Neutrophil (primary cell): Measurements from ENCODE around the gene SMYD3.

Experiments used
- H3K27ac ChIP-seq: fragments of 200-600 bp; sonication (generic); 2 replicates; pipeline ENCODE4 v1.5.1; 2016; ENCODE audit warnings: mild to moderate bottlenecking, moderate library complexity
- H3K27me3 ChIP-seq: fragments of 200-600 bp; sonication (generic); 2 replicates; pipeline ENCODE4 v1.6.0; 2016; ENCODE audit warnings: mild to moderate bottlenecking
- H3K36me3 ChIP-seq: fragments of 200-600 bp; sonication (generic); 2 replicates; pipeline ENCODE4 v1.5.1; 2017
- H3K4me1 ChIP-seq, 2 experiments: fragments of 200-600 bp in 1 of 2; sonication (generic) in 1 of 2; 1 replicate in 1 of 2; 2 replicates in 1 of 2; pipeline versions ENCODE4 v1.5.1 to v1.6.1; 2013 to 2016; ENCODE audit warnings: low read depth in 1 of 2, low read length in 1 of 2, mild to moderate bottlenecking in 1 of 2, moderate library complexity in 1 of 2; ENCODE audit not compliant: control insufficient read depth in 1 of 2, insufficient read depth in 1 of 2
- H3K4me3 ChIP-seq, 2 experiments: fragments of 200-600 bp in 1 of 2; sonication (generic) in 1 of 2; 1 replicate in 1 of 2; 2 replicates in 1 of 2; pipeline ENCODE4 v1.5.1; 2013 to 2016; ENCODE audit warnings: low read depth in 1 of 2, low read length in 1 of 2, mild to moderate bottlenecking in 1 of 2, moderate library complexity in 1 of 2
- H3K9me3 ChIP-seq: fragments of 200-600 bp; sonication (generic); 2 replicates; pipeline ENCODE4 v1.5.1; 2016
- TF ChIP-seq, protein P1 (sequence below): fragments of 200-600 bp; sonication (generic); IDR thresholded peaks from 2 replicates; pipeline ENCODE4 v1.5.1; 2016; ENCODE audit warnings: antibody characterized with exemption

SMYD3 gene

DNA sequence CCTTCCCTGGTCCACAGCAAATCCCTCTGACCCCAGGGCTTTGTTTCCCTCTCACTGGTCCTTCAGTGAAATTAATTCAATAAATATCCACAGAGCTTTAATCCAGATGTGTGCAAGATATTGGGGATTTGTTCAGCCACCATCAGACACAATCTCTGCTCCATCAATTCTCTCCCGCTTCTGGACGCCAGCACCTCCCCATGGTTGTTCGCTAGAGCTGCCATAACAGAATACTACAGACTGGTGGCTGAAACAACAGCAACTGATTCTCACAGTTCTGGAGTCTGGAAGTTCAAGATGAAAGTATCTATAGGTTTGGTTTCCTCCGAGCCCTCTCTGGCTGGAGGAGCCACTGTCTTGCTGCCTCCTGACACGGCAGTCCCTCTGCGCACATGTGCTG, 303.9 kb downstream of the SMYD3 start:
- H3K27me3 ChIP-seq, result no peaks in the 10 kb centered on the region
- no peaks in the 10 kb centered on the region for H3K36me3 ChIP-seq
- no peaks in the 10 kb centered on the region for H3K9me3 ChIP-seq
- H3K4me3 ChIP-seq, result no peak overlapping the region
- peaks cover 0 to 7% of the 10 kb centered on the region in 2 experiments for H3K4me1 ChIP-seq
- TF ChIP-seq, protein P1, sequence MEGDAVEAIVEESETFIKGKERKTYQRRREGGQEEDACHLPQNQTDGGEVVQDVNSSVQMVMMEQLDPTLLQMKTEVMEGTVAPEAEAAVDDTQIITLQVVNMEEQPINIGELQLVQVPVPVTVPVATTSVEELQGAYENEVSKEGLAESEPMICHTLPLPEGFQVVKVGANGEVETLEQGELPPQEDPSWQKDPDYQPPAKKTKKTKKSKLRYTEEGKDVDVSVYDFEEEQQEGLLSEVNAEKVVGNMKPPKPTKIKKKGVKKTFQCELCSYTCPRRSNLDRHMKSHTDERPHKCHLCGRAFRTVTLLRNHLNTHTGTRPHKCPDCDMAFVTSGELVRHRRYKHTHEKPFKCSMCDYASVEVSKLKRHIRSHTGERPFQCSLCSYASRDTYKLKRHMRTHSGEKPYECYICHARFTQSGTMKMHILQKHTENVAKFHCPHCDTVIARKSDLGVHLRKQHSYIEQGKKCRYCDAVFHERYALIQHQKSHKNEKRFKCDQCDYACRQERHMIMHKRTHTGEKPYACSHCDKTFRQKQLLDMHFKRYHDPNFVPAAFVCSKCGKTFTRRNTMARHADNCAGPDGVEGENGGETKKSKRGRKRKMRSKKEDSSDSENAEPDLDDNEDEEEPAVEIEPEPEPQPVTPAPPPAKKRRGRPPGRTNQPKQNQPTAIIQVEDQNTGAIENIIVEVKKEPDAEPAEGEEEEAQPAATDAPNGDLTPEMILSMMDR, result no peak
- H3K27ac ChIP-seq, result no peak overlapping the region

DNA sequence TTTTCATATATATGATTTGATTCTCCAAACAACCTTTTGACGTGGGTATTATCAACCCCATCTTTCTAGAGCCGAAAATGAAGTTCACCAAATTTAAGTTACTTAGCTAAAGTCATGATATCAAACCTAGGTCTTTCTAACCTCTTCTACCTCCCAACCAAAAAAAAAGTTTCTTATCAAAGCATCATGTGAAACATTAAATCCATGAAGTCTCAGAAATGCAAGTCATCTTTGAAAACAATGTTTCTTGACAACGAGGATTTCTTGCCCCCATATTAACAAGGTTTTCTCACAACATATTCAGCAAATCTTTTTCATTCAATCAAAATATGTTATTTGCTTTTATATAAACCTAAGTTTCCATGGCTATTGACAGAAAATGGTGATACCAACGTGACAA, 306.3 kb downstream of the SMYD3 start:
- no peaks in the 10 kb centered on the region for H3K27me3 ChIP-seq
- no peak overlapping the region for H3K4me3 ChIP-seq
- no peaks in the 10 kb centered on the region for H3K36me3 ChIP-seq
- no peak overlapping the region for H3K27ac ChIP-seq
- no peaks in the 10 kb centered on the region for H3K9me3 ChIP-seq
- peaks cover 0 to 4% of the 10 kb centered on the region in 2 experiments for H3K4me1 ChIP-seq
- TF ChIP-seq, protein P1, result no peak

DNA sequence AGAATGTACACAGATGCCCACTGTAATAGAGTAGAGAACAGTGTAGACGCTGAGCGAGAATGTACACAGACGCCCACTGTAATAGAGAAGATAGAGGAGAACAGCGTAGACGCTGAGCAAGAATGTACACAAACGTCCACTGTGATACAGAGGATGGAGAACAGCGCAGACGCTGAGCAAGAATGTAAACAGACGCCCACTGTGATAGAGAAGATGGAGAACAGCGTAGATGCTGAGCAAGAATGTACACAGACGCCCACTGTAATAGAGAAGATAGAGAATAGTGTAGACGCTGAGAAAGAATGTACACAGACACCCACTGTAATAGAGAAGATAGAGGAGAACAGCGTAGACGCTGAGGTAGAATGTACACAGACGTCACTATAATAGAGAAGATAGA, 306.9 kb downstream of the SMYD3 start:
- Histone ChIP-seq H3K4me1 (no peaks in the 10 kb centered on the region), H3K27ac (no peak overlapping the region), H3K36me3 (no peaks in the 10 kb centered on the region), H3K27me3 (no peaks in the 10 kb centered on the region), H3K9me3 (no peaks in the 10 kb centered on the region), H3K4me3 (no peak overlapping the region)
- TF ChIP-seq, protein P1, result no peak

DNA sequence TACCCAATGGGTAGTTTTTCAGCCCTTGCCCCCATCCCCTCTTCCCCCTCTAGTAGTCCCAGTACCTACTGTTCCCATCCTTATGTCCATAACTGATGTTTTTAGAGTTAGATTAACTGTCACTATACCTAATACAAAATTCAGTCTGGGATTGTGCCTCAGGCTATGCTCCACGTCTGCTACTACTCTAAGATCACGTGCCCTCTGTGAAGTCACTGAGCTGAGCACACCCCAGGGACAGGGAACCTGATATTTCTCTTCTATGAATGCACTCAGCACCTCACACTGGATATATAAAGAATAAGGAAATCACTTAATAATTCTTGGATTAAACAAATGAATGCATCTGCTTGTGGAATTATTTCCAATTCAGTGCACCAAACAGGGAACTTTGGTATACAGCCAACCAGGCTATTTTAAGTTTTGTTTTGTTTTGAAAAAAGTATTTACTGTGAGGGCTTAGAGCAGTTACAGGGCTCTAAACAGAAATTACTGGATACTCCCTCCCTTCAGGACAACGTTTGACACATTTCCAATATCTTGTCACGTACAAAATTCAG, 307.9 kb downstream of the SMYD3 start:
- Histone ChIP-seq H3K9me3 (no peaks in the 10 kb centered on the region), H3K4me3 (no peak overlapping the region), H3K27me3 (no peaks in the 10 kb centered on the region), H3K4me1 (no peaks in the 10 kb centered on the region), H3K27ac (no peak overlapping the region), H3K36me3 (no peaks in the 10 kb centered on the region)
- TF ChIP-seq, protein P1, result no peak

DNA sequence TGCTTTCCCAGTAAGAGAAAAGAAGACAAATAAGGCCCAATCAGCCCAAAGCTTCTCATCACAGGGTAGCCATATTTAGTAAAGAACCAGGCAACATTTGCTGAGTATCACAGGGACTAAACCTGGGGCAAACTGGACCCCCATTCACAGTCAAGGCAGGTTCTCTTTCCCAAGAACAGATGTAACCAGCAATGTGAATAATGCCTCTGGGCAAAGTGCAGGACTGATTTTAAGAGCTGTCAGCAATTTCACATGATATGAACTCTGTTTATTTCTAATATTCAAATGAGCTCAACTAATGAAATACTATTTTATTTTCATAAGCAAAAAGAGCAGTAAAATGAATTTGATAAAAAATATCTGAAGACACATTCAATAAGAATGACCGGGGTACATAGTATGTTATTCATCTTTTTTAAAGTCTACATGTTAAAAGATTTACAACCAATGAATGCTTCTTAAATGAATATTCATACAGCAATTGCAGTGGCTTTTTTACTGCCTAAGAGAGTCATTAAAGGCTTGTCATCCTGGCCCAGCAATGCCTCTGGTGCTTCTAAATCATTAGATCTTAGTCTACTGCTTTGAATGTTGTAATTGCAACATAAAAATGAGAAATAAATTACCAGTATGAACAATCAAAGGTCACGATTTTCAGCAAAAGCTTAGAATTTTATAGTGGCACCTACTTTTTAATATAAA, 308.8 kb downstream of the SMYD3 start:
- no peaks in the 10 kb centered on the region for H3K27me3 ChIP-seq
- TF ChIP-seq, protein P1, result no peak
- no peaks in the 10 kb centered on the region for H3K36me3 ChIP-seq
- H3K4me3 ChIP-seq, result no peak overlapping the region
- no peaks in the 10 kb centered on the region for H3K9me3 ChIP-seq
- H3K4me1 ChIP-seq, result no peaks in the 10 kb centered on the region
- H3K27ac ChIP-seq, result no peak overlapping the region
